Fibroblast of lung (primary cell): Measurements from ENCODE around the gene SMARCAL1. TPM values are rescaled to one million over a fixed set of nuclear protein-coding genes. Genes with fewer than 3 reads are reported as not detected.

ENCODE experiments used
- DNase-seq, 2 donors: peaks; one replicate each; pipeline versions ENCODE4 v3.0.0 to v3.0.0-alpha.2; 2010; ENCODE audit warnings: low read depth in 2 of 2
- H2AFZ ChIP-seq: 2 replicates; pipeline ENCODE4 v1.5.1; 2012; ENCODE audit warnings: low read length, control low read depth, inconsistent platforms
- H3K27ac ChIP-seq: 2 replicates; pipeline ENCODE4 v1.5.1; 2011; ENCODE audit warnings: low read length, control low read depth; ENCODE audit not compliant: insufficient read depth
- H3K27me3 ChIP-seq: 2 replicates; pipeline ENCODE4 v1.5.1; 2011; ENCODE audit warnings: mild to moderate bottlenecking, low read length; ENCODE audit not compliant: control insufficient read depth, insufficient read depth
- H3K36me3 ChIP-seq: 2 replicates; pipeline ENCODE4 v1.5.1; 2011; ENCODE audit warnings: low read length; ENCODE audit not compliant: control insufficient read depth, insufficient read depth
- H3K4me1 ChIP-seq: 2 replicates; pipeline ENCODE4 v1.5.1; 2011; ENCODE audit warnings: low read length; ENCODE audit not compliant: control insufficient read depth, insufficient read depth; ENCODE audit errors: extremely low read depth
- H3K4me2 ChIP-seq: 2 replicates; pipeline ENCODE4 v1.5.1; 2011; ENCODE audit warnings: low read length, control low read depth; ENCODE audit not compliant: insufficient read depth; ENCODE audit errors: extremely low read depth
- H3K4me3 ChIP-seq, 4 experiments: fragments of 200-600 bp in 1 of 4; sonication (generic) in 1 of 4; replicated peaks in 1 of 4; 2 replicates each; pipeline ENCODE4 v1.5.1; 2011 to 2016; ENCODE audit warnings: low read length in 4 of 4, low read depth in 3 of 4, mild to moderate bottlenecking in 3 of 4, control low read depth in 2 of 4, inconsistent platforms in 1 of 4, mixed read lengths in 1 of 4; ENCODE audit not compliant: insufficient read depth in 1 of 4; ENCODE audit errors: control extremely low read depth in 1 of 4
- H3K79me2 ChIP-seq: 2 replicates; pipeline ENCODE4 v1.5.1; 2012; ENCODE audit warnings: mild to moderate bottlenecking, low read length, inconsistent platforms; ENCODE audit not compliant: control insufficient read depth, insufficient read depth
- H3K9ac ChIP-seq: 2 replicates; pipeline ENCODE4 v1.5.1; 2011; ENCODE audit warnings: mild to moderate bottlenecking, low read length, control low read depth; ENCODE audit not compliant: insufficient read depth
- H3K9me3 ChIP-seq: 2 replicates; pipeline ENCODE4 v1.5.1; 2012; ENCODE audit warnings: low read depth, low read length; ENCODE audit not compliant: control insufficient read depth, insufficient read depth
- H4K20me1 ChIP-seq: 2 replicates; pipeline ENCODE4 v1.5.1; 2011; ENCODE audit warnings: low read length; ENCODE audit not compliant: control insufficient read depth, insufficient read depth; ENCODE audit errors: extremely low read depth
- CTCF ChIP-seq, 2 donors: IDR thresholded peaks in 1 of 2; conservative IDR thresholded peaks in 1 of 2; 1 replicate in 1 of 2; 2 replicates in 1 of 2; pipeline ENCODE4 v1.5.1; 2011 to 2012; ENCODE audit warnings: low read length in 2 of 2, control low read depth in 1 of 2, inconsistent platforms in 1 of 2, low read depth in 1 of 2, mild to moderate bottlenecking in 1 of 2
- EZH2 ChIP-seq: IDR thresholded peaks from 2 replicates; pipeline ENCODE4 v1.5.1; 2012; ENCODE audit warnings: low read length, control low read depth, mild to moderate bottlenecking; ENCODE audit errors: missing control alignments
- polyA plus RNA-seq, 2 donors: library from polyadenylated mRNA; depleted of rRNA in 1 of 2; stranded (reverse) in 1 of 2; unstranded in 1 of 2; fragments of >200 nt; gene quantifications; 2 replicates each; pipeline ENCODE4 v1.2.1, GENCODE V29; 2011 to 2012; ENCODE audit warnings: missing spikeins in 1 of 2
- total RNA-seq: library from RNA; depleted of rRNA; stranded (reverse); fragments of >200 nt; gene quantifications from 2 replicates; pipeline ENCODE4 v1.2.1, GENCODE V29; 2014

The SMARCAL1 gene
- total and polyA plus RNA-seq, 2 donors (not counting 1 experiment from before 2014, with no cell fraction given) = 21.5 to 25.1 TPM

DNA sequence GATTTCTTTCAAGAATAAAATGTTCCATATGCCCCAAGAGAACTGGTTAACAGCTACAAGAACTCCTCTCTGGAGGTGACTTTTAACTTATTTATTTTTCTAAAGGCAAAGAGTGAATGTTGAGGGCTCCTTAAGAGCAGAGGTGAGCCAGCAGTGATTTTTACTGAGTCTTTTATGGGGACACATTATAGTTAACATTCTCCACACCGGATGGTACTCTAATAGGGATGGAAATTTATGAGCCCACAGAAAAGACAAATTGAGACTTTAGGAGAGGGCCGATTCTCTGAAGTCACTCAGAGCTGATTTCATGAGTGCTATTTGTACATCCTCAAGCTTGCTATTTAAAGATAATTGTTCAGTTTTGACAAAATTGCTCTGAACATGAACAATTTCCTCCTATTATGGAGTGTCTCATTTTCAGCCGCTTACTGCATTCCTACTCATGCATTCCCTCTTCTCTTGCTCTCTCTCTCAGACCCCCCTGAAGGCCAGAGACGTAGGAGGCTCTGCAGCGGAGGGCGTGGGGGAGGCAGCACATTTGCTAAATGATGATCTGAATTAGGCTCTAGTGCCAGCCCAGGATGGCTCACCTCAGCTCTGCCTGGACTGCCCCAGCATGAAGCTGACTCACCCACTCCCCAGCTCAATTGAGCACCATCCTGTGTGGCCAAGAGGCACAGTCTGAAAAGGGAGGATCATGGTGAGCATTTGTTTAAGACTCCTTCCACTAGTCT is 80.5 kb downstream of the SMARCAL1 start:
- H3K4me3 ChIP-seq = no peak overlapping the region
- peaks cover 8% of the 10 kb centered on the region for H3K4me1 ChIP-seq
- H3K36me3 ChIP-seq = no peaks in the 10 kb centered on the region
- no peak for TF ChIP-seq EZH2
- no peak for TF ChIP-seq CTCF (conservative IDR thresholded peaks at IDR 0.05 in 1 of 2, IDR thresholded peaks at IDR 0.05 in 1 of 2; ENCODE audit: low read depth in 1 of 2, low read length in 2 of 2)
- H3K79me2 ChIP-seq = peaks cover 4% of the 10 kb centered on the region
- H3K9ac ChIP-seq = no peak overlapping the region
- H3K27me3 ChIP-seq = no peaks in the 10 kb centered on the region
- H2AFZ ChIP-seq = no peak overlapping the region
- no peaks in the 10 kb centered on the region for H4K20me1 ChIP-seq
- no peaks in the 10 kb centered on the region for H3K9me3 ChIP-seq
- no peak overlapping the region for H3K4me2 ChIP-seq
- peak; percentile 31 to 93 for DNase-seq
- H3K27ac ChIP-seq = no peak overlapping the region

- Histone ChIP-seq H4K20me1 (no peaks in the 10 kb centered on the region), H3K27ac (no peak overlapping the region), H3K4me3 (no peak overlapping the region), H3K27me3 (no peaks in the 10 kb centered on the region), H3K79me2 (peaks cover 7% of the 10 kb centered on the region), H3K4me2 (no peak overlapping the region), H2AFZ (no peak overlapping the region), H3K9me3 (no peaks in the 10 kb centered on the region), H3K9ac (no peak overlapping the region), H3K4me1 (peaks cover 8% of the 10 kb centered on the region), H3K36me3 (no peaks in the 10 kb centered on the region)
- no peak for DNase-seq
- no peak for TF ChIP-seq CTCF (conservative IDR thresholded peaks at IDR 0.05 in 1 of 2, IDR thresholded peaks at IDR 0.05 in 1 of 2; ENCODE audit: low read depth in 1 of 2, low read length in 2 of 2)
- TF ChIP-seq EZH2 = no peak
Observed at GRCh38 chr2:216493334-216493685, 81.0 kb downstream of the SMARCAL1 start.

- H3K4me2 ChIP-seq = peak overlapping the region; percentile 37
- no peak overlapping the region for H3K4me3 ChIP-seq
- TF ChIP-seq EZH2 = no peak
- TF ChIP-seq CTCF (conservative IDR thresholded peaks at IDR 0.05 in 1 of 2, IDR thresholded peaks at IDR 0.05 in 1 of 2; ENCODE audit: low read depth in 1 of 2, low read length in 2 of 2) = no peak
- peak; percentile 68 to 69 for DNase-seq
- H3K9ac ChIP-seq = no peak overlapping the region
- no peaks in the 10 kb centered on the region for H3K27me3 ChIP-seq
- H3K36me3 ChIP-seq = peaks cover 5% of the 10 kb centered on the region
- H3K79me2 ChIP-seq = peaks cover 28% of the 10 kb centered on the region
- peaks cover 9% of the 10 kb centered on the region for H3K4me1 ChIP-seq
- H3K27ac ChIP-seq = no peak overlapping the region
- peaks cover 2% of the 10 kb centered on the region for H4K20me1 ChIP-seq
- no peak overlapping the region for H2AFZ ChIP-seq
- no peaks in the 10 kb centered on the region for H3K9me3 ChIP-seq
Observed at GRCh38 chr2:216495656-216496055, 83.4 kb downstream of the SMARCAL1 start.
